Vagina (tissue), 2 donors: ENCODE measurements around the gene PLD5.

Source experiments
- CTCF ChIP-seq, 3 experiments: fragments of 450-650 bp in 2 of 3; fragments of 200-600 bp in 1 of 3; sonication (generic) in 1 of 3; IDR thresholded peaks; one replicate each; pipeline ENCODE4 v1.5.1; 2017 to 2019; ENCODE audit warnings: antibody characterized with exemption in 3 of 3, mild to moderate bottlenecking in 2 of 3, moderate library complexity in 2 of 3
- POLR2A ChIP-seq, 2 donors: fragments of 450-650 bp; IDR thresholded peaks; one replicate each; pipeline ENCODE4 v1.6.1; 2017; ENCODE audit warnings: antibody characterized with exemption in 2 of 2, mild to moderate bottlenecking in 2 of 2, moderate library complexity in 2 of 2
- POLR2AphosphoS5 ChIP-seq, 2 donors: sonication (generic); formaldehyde crosslinking; IDR thresholded peaks; one replicate each; pipeline ENCODE4 v1.9.0; 2017; ENCODE audit warnings: antibody characterized with exemption in 2 of 2, mild to moderate bottlenecking in 2 of 2, low read depth in 1 of 2; ENCODE audit not compliant: insufficient read depth in 1 of 2

GRCh38 chr1:242185731-242186130, 338.8 kb downstream of the PLD5 start:
- TF ChIP-seq POLR2A (IDR thresholded peaks at IDR 0.05) = no peak
- TF ChIP-seq CTCF (IDR thresholded peaks at IDR 0.05) = no peak
- TF ChIP-seq POLR2AphosphoS5 (IDR thresholded peaks at IDR 0.05; ENCODE audit: insufficient read depth in 1 of 2, low read depth in 1 of 2) = no peak
